Tibial nerve (tissue), 4 donors: ENCODE measurements around the gene PCDHB9. TPM values are rescaled to one million over a fixed set of nuclear protein-coding genes. Genes with fewer than 3 reads are reported as not detected.
"Not testable (repeated sequence)": the region's sequence is repeated elsewhere in the genome, so short reads cannot be mapped to it uniquely, and the experiment has no call there.

Source experiments
- DNase-seq, 2 donors: peaks; one replicate each; pipeline ENCODE4 v3.0.0-alpha.2; 2019; ENCODE audit warnings: low spot score in 2 of 2
- H3K27ac ChIP-seq, 4 donors: fragments of 200-600 bp; sonication (generic) in 3 of 4; one replicate each; pipeline ENCODE4 v1.5.1; 2017 to 2019; ENCODE audit warnings: mild to moderate bottlenecking in 1 of 4
- H3K27me3 ChIP-seq, 2 donors: fragments of 200-600 bp; sonication (generic) in 1 of 2; one replicate each; pipeline versions ENCODE4 v1.5.1 to v1.6.0; 2017 to 2019
- H3K36me3 ChIP-seq, 3 donors: fragments of 200-600 bp; sonication (generic); one replicate each; pipeline ENCODE4 v1.5.1; 2018 to 2019
- H3K4me1 ChIP-seq, 4 donors: fragments of 200-600 bp; sonication (generic) in 3 of 4; one replicate each; pipeline ENCODE4 v1.5.1; 2017 to 2019
- H3K4me3 ChIP-seq, 4 donors: fragments of 200-600 bp; sonication (generic) in 3 of 4; one replicate each; pipeline ENCODE4 v1.5.1; 2017 to 2019; ENCODE audit warnings: mild to moderate bottlenecking in 1 of 4, moderate library complexity in 1 of 4
- H3K9me3 ChIP-seq, 4 donors: fragments of 200-600 bp; sonication (generic) in 3 of 4; one replicate each; pipeline ENCODE4 v1.5.1; 2017 to 2019
- EP300 ChIP-seq, 2 donors: sonication (generic); formaldehyde crosslinking; IDR thresholded peaks; one replicate each; pipeline ENCODE4 v1.6.1; 2017; ENCODE audit warnings: antibody characterized with exemption in 2 of 2, mild to moderate bottlenecking in 1 of 2
- POLR2A ChIP-seq, 2 donors: fragments of 450-650 bp; IDR thresholded peaks; one replicate each; pipeline ENCODE4 v1.6.1; 2017; ENCODE audit warnings: antibody characterized with exemption in 2 of 2, mild to moderate bottlenecking in 2 of 2, moderate library complexity in 2 of 2
- WGBS, 2 donors: methylation state at CpG; one replicate each; pipeline ENCODE4 v1.1.5; 2018; 5-methylcytosine and 5-hydroxymethylcytosine counted together
- total RNA-seq, 4 donors: library from RNA; depleted of rRNA; stranded (reverse); fragments of >200 nt; gene quantifications; one replicate each; pipeline ENCODE4 v1.1.0, GENCODE V29; 2016
- TF ChIP-seq, protein P1 (sequence below), 5 experiments: fragments of 200-600 bp in 3 of 5; fragments of 450-650 bp in 2 of 5; sonication (generic) in 3 of 5; IDR thresholded peaks; one replicate each; pipeline ENCODE4 v1.5.1; 2016 to 2019; ENCODE audit warnings: antibody characterized with exemption in 5 of 5, mild to moderate bottlenecking in 3 of 5, moderate library complexity in 2 of 5

Gene PCDHB9
- total RNA-seq, result 1 to 10 TPM; 4.6 to 9.2 (median 7.4) TPM

DNA sequence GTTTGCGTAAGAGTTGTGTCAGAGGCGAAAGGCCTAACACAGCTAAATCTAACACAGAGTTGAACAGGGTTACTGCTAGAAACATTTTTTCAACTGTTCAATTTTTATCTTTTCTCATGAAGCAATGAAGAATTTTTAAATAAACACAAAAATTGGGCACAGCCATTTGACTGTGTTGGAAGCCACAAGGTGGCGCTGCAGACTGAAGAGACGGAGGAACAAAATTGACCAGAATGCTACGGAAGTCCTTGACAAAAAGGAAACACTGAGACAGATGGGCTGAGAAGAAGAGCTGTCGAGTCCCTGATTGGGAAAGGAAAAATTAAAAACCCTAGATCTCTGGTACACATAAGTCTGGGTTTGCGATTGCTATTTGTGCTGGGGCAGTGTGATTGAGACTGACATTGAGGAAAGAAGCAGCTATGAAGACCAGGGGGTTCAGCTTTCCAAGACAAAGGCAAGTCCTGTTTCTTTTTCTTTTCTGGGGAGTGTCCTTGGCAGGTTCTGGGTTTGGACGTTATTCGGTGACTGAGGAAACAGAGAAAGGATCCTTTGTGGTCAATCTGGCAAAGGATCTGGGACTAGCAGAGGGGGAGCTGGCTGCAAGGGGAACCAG is at the start of gene PCDHB9:
Gene PCDHB9 (plus strand): TSS at position 265 of the 616 bp plus-strand sequence. CDS start 158 bp downstream, at position 423.
- no peak for DNase-seq
- Histone ChIP-seq H3K9me3 (peaks cover 0 to 97% (median 38%) of the 10 kb centered on the region in 4 donors), H3K4me1 (no peaks in the 10 kb centered on the region), H3K27me3 (no peaks in the 10 kb centered on the region), H3K4me3 (peak within 1 kb of the TSS in 1 of 4 donors; percentile 9), H3K36me3 (peaks cover 0 to 8% (median 0%) of the 10 kb centered on the region in 3 donors), H3K27ac (no peak within 1 kb of the TSS)
- WGBS, 2 donors, result 18 to 20% methylated on average over 9 of the region's 9 CpGs
- TF ChIP-seq POLR2A (IDR thresholded peaks at IDR 0.05), result no peak
- TF ChIP-seq EP300 (IDR thresholded peaks at IDR 0.05), result no peak
- TF ChIP-seq, protein P1, sequence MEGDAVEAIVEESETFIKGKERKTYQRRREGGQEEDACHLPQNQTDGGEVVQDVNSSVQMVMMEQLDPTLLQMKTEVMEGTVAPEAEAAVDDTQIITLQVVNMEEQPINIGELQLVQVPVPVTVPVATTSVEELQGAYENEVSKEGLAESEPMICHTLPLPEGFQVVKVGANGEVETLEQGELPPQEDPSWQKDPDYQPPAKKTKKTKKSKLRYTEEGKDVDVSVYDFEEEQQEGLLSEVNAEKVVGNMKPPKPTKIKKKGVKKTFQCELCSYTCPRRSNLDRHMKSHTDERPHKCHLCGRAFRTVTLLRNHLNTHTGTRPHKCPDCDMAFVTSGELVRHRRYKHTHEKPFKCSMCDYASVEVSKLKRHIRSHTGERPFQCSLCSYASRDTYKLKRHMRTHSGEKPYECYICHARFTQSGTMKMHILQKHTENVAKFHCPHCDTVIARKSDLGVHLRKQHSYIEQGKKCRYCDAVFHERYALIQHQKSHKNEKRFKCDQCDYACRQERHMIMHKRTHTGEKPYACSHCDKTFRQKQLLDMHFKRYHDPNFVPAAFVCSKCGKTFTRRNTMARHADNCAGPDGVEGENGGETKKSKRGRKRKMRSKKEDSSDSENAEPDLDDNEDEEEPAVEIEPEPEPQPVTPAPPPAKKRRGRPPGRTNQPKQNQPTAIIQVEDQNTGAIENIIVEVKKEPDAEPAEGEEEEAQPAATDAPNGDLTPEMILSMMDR (IDR thresholded peaks at IDR 0.05), result peak in 1 of 5 experiments; percentile 19

DNA sequence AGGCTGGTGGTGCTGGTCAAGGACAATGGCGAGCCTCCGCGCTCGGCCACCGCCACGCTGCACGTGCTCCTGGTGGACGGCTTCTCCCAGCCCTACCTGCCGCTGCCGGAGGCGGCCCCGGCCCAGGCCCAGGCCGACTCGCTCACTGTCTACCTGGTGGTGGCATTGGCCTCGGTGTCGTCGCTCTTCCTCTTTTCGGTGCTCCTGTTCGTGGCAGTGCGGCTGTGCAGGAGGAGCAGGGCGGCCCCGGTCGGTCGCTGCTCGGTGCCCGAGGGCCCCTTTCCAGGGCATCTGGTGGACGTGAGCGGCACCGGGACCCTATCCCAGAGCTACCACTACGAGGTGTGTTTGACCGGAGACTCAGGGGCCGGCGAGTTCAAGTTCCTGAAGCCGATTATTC is 49.6 kb upstream of the PCDHB9 start:
- not testable (repeated sequence) for H3K4me1 ChIP-seq, H3K27ac ChIP-seq, H3K27me3 ChIP-seq, H3K4me3 ChIP-seq, DNase-seq, H3K36me3 ChIP-seq
- peaks cover 0 to 97% (median 27%) of the 10 kb centered on the region in 4 donors for H3K9me3 ChIP-seq
- 57 to 69% methylated on average over 16 to 27 of the region's 34 CpGs for WGBS, 2 donors

DNA sequence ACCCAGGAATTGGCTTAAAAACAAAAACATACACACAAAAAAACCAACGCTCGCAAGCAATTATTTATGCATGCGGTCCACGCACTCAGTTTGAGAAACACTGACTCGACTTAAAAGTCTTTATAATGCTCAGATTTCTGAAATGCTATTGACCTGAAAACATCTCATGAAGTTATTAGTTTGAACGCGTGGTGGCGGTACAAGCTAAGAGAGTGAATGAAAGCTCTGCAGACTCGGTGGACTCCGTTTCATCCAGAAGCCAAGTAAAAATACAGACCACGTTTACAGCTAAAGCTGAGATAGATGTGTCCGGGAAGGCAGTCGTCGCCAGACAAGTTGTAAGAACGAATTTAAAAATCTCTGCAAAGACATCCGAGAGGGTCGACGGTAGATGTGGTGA is 37.1 kb upstream of the PCDHB9 start, which contains the start of gene PCDHB6:
Gene PCDHB6 (plus strand): TSS at position 246 of the 400 bp plus-strand sequence. CDS start 201 bp downstream, outside the sequence.
- TF ChIP-seq, protein P1 (IDR thresholded peaks at IDR 0.05), result peak in 1 of 5 experiments; percentile 7
- TF ChIP-seq POLR2A (IDR thresholded peaks at IDR 0.05), result no peak
- TF ChIP-seq EP300 (IDR thresholded peaks at IDR 0.05), result no peak
- Histone ChIP-seq H3K9me3 (peaks cover 0 to 100% (median 35%) of the 10 kb centered on the region in 4 donors), H3K27me3 (no peaks in the 10 kb centered on the region), H3K4me3 (peak within 1 kb of the TSS in 1 of 4 donors; percentile 18), H3K27ac (no peak within 1 kb of the TSS), H3K36me3 (no peaks in the 10 kb centered on the region), H3K4me1 (no peaks in the 10 kb centered on the region)
- DNase-seq, result no peak
- 19 to 26% methylated on average over 18 of the region's 18 CpGs for WGBS, 2 donors

DNA sequence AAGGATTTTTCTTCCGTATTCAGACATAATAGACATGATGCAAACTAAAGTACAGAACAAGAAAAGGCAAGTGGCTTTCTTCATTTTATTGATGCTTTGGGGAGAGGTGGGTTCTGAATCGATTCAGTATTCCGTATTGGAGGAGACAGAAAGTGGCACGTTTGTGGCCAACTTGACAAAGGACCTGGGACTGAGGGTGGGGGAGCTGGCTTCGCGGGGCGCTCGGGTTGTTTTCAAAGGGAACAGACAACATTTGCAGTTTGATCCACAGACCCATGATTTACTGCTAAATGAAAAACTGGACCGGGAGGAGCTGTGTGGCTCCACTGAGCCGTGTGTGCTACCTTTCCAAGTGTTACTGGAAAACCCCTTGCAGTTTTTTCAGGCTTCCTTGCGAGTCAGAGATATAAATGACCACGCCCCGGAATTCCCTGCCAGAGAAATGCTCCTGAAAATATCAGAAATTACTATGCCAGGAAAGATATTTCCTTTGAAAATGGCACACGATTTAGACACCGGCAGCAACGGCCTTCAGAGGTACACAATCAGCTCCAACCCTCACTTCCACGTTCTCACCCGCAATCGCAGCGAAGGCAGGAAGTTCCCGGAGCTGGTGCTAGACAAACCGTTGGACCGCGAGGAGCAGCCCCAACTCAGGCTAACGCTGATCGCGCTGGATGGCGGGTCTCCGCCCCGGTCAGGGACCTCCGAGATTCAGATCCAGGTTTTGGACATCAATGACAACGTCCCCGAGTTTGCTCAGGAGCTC is 36.6 kb upstream of the PCDHB9 start:
- TF ChIP-seq EP300 (IDR thresholded peaks at IDR 0.05) (no peak), POLR2A (IDR thresholded peaks at IDR 0.05) (no peak)
- TF ChIP-seq, protein P1 (IDR thresholded peaks at IDR 0.05), result no peak
- Histone ChIP-seq H3K27me3 (no peaks in the 10 kb centered on the region), H3K4me1 (no peaks in the 10 kb centered on the region), H3K27ac (no peak overlapping the region), H3K9me3 (peaks cover 0 to 100% (median 33%) of the 10 kb centered on the region in 4 donors), H3K36me3 (no peaks in the 10 kb centered on the region), H3K4me3 (peak overlapping the region in 1 of 4 donors; percentile 18)
- 54 to 56% methylated on average over 33 of the region's 33 CpGs for WGBS, 2 donors
- DNase-seq, result no peak

DNA sequence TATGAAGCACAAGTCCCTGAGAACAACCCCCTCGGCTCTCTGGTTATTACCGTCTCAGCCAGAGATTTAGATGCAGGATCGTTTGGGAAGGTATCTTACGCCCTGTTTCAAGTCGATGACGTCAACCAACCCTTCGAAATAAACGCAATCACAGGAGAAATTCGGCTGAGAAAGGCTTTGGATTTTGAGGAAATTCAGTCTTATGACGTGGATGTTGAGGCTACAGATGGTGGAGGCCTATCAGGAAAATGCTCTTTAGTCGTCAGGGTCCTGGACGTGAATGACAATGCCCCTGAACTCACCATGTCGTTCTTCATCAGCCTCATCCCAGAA is 36.0 kb upstream of the PCDHB9 start:
- Histone ChIP-seq H3K4me1 (no peaks in the 10 kb centered on the region), H3K9me3 (peaks cover 0 to 100% (median 33%) of the 10 kb centered on the region in 4 donors), H3K27me3 (no peaks in the 10 kb centered on the region), H3K4me3 (no peak overlapping the region), H3K27ac (no peak overlapping the region), H3K36me3 (no peaks in the 10 kb centered on the region)
- TF ChIP-seq EP300 (IDR thresholded peaks at IDR 0.05), result no peak
- TF ChIP-seq POLR2A (IDR thresholded peaks at IDR 0.05), result no peak
- TF ChIP-seq, protein P1 (IDR thresholded peaks at IDR 0.05), result no peak
- DNase-seq, result no peak
- WGBS, 2 donors, result 44 to 53% methylated on average over 13 of the region's 13 CpGs

DNA sequence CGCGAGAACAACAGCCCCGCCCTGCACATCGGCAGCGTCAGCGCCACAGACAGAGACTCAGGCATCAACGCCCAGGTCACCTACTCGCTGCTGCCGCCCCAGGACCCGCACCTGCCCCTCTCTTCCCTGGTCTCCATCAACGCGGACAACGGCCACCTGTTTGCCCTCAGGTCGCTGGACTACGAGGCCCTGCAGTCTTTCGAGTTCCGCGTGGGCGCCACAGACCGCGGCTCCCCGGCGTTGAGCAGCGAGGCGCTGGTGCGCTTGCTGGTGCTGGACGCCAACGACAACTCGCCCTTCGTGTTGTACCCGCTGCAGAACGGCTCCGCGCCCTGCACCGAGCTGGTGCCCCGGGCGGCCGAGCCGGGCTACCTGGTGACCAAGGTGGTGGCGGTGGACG is 35.3 kb upstream of the PCDHB9 start:
- not testable (repeated sequence) for H3K27me3 ChIP-seq, DNase-seq
- WGBS, 2 donors, result 53 to 77% methylated on average over 26 to 28 of the region's 41 CpGs

DNA sequence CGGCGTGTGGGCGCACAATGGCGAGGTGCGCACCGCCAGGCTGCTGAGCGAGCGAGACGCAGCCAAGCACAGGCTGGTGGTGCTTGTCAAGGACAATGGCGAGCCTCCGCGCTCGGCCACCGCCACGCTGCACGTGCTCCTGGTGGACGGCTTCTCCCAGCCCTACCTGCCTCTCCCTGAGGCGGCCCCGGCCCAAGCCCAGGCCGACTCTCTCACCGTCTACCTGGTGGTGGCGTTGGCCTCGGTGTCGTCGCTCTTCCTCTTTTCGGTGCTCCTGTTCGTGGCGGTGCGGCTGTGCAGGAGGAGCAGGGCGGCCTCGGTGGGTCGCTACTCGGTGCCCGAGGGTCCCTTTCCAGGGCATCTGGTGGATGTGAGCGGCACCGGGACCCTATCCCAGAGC is 34.9 kb upstream of the PCDHB9 start:
- DNase-seq, H3K36me3 ChIP-seq, H3K4me1 ChIP-seq, H3K27ac ChIP-seq, H3K4me3 ChIP-seq, H3K27me3 ChIP-seq: not testable (repeated sequence)
- peaks cover 0 to 100% (median 33%) of the 10 kb centered on the region in 4 donors for H3K9me3 ChIP-seq
- WGBS, 2 donors, result 40 to 57% methylated on average over 13 to 30 of the region's 36 CpGs

More for the DNA sequence above, 35.3 kb upstream of the PCDHB9 start:
- not testable (repeated sequence) for H3K4me1 ChIP-seq, H3K4me3 ChIP-seq, H3K36me3 ChIP-seq, H3K27ac ChIP-seq
- peaks cover 0 to 100% (median 33%) of the 10 kb centered on the region in 4 donors for H3K9me3 ChIP-seq
